Astrocyte of the hippocampus (primary cell): ENCODE results near the gene BRIP1.
A peak's percentile ranks its signal among the peaks of the same experiment; 100 is the strongest.

Experiments
- DNase-seq: peaks from one replicate; pipeline ENCODE4 v3.0.0; 2011; ENCODE audit warnings: low read depth, low spot score

BRIP1 gene

DNA sequence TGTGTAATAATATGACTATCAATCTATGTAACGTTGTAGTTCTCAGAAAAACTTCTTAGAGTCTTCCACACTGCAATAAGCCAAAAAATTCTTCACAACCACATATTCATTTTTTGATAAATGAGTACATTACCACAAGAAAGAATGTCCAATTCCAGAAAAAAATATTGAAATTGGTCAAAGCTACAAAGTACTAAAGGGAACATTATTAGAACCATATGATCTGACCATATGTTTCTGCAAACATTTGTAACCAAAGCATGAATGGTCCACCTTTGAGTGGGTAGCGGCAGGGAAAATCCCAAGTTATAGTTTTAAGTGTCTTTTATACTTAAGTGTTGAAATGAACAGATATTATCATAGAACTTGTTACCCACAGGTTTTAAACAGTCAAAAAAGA is 200.6 kb downstream of the BRIP1 start:
- DNase-seq: no peak

DNA sequence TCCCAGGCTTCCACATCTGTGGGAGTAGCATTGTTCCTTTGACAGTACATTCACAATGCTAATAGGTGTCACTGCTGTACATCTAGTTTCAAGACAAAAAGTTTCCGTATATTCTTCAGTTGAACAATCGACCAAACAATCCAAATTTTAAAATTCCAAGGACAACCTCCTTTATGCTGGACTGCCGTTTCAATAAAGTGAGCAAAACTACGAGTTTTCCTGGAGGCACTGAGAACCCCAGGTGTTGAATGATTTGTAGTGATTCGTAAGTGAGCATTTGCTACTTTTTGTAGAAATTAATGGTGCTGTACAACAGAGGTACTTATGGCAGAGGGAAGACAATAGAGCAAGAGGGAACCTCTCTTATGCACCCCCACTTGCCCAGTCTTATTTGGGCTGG is 201.1 kb downstream of the BRIP1 start:
- no peak for DNase-seq

DNA sequence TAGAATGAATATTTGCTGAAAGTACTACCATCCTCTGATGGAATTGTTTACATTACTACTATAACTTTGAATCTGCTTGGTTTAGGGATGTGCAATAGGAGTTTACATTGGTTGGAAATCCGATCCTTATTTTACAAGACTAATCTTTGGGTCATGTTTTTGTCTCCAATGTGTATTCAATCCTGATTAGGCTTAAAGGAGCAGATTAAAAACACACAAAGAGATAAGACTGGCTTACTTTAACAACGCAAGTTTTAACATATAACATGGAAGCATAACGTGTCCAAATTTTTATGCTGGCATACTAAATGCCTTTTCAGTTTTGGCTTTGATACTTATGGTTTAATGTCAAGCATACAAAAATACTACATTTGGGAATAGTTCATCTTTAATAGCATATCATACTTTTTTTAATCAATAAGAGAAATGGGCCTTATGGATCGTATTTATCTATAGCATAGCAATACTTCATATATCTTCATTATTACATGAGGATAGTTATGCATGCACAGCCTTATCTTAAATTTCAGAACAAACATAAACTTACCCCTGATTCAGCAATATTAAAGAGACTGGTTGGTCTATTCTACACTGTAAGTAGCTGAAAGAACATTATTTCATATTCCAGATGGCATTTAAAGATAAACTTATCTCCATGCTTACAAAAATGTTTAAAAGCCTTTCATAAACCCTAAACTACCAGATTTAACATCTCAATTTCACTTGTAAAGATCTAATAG is 202.4 kb downstream of the BRIP1 start:
- DNase-seq: no peak

DNA sequence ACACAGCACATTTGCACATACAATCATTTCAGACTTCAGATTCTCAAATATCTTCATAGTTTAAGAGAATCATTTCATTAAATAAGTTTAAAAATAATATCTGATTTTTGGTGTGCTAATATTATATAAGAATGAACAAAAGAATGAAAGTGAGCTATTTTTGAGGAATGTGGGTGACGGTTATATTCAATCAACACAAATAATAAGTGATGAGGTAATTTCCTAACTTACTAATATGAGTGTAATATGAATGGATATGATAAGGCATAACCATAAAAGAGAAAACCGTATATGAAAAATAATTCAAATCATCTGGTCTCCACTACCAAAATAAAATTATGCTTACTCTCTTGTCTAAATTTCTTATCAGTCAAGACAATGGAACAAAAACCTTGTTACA is 203.9 kb downstream of the BRIP1 start:
- no peak for DNase-seq

- no peak for DNase-seq
These were observed 205.1 kb downstream of the BRIP1 start for GRCh38 chr17:61658183-61658582.

GRCh38 chr17:61657338-61657737 is 206.0 kb downstream of the BRIP1 start:
- DNase-seq: no peak

GRCh38 chr17:61656721-61657217 is 206.6 kb downstream of the BRIP1 start:
- DNase-seq: no peak

DNA sequence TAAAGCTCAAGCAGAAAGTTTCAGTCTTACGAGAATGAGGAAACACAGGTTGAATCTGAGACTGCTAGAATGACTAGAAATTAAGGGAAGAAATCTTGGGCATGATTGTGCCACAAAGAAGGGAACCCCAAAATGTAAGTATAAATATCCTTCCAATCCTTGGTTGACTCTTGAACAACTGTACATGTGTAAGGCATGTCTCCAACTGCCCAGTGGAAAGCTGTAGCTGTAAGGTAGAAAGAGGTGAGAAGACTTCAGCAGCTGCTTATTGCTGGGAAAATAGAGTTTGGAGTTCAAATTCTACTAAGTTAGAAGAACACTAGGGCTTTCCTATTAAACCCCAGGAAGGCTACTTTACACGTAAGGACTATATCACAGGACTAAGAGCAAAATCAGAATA is 212.6 kb downstream of the BRIP1 start:
- no peak for DNase-seq

- DNase-seq: no peak
These were observed 214.7 kb downstream of the BRIP1 start for GRCh38 chr17:61648587-61648986.

DNA sequence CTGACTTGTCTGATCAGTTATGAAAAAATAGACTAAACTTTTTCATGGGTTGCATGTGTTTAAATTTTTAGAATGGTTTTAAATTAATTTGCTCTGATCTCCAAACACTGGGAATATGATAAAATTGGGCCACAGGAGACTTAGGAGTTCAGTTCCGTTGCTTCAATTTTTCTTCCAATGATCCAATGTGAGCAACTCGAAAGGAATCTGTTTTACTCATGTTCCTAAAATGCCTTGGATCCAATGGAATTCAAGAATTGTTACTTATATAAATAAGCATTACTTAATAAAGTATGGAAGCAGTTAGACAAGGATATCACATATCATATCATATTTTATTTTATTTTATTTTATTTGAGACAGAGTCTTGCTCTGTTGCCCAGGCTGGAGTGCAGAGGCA is 216.3 kb downstream of the BRIP1 start:
- peak; percentile 20 for DNase-seq

DNA sequence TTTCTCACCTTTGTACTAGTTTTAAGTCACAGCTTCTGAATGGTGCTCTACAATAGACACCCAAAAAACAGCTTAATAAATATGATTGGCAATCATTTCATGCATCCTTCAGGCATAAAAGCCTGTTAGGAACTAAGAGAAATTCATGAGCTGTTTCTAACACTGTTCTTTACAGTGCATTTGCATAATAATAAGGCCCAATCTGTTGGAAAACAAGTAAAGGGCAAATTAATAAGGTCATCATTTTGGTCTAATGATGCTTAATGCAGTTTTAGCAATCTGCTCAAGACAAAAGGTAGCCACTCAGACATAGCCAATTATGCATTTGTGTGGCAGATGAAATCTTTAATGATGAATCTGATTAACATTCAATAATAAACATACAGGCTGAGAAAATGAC is 216.8 kb downstream of the BRIP1 start:
- no peak for DNase-seq

DNA sequence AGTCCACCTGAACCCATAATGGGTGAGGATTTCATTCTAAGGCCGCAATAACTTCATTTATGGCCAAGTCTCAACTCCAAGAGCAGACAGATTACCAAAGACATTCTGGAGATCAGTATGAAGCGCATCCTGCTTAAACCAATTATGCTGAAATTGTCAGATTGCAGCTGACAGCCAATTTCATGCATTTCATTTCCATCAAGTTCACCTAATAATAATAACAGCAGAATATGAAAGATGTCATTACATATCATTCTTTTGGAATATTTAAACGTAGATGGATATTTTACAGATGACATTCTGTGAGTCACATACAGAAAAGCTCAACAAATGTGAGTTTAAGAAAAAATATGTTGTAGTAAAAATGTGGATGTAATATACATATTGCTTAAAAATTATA is 217.4 kb downstream of the BRIP1 start:
- DNase-seq: no peak

GRCh38 chr17:61644800-61645774 is 218.2 kb downstream of the BRIP1 start:
- no peak for DNase-seq

DNA sequence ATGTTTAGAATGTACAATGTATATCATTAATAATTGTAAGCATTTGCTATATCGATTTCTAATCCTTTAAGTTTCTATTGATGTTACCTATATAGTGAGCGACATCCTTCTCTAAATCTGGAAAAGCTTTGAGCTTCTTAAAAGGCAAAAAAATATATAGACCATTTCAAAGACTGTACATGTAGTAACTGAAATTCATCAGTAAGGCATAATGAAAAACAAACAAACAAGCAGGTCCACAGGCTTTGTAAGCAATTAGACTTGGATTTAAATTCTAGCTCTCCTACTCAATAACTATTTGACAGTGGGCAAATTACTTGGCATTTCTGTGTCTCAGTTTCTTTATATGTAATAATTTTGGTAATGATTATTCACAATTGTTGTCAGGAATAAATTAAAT is 220.6 kb downstream of the BRIP1 start:
- no peak for DNase-seq

DNA sequence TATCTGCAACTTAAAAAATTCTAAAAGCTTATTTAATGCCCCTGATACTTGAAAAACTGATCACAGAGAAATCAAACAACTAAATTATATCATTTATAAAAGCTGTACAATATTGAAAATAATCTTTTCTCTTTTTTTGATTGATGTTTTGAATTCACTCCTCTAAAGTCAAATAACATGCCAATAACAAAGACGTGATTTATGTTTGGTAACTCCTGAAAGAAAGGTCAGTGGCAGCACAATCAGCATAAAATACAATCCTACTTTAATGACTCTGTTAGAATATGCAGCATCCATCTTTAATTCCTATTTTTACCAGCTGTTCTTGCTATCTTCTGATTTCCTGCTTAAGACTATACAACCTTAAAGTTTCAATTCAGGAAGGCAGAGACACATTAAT is 221.6 kb downstream of the BRIP1 start:
- DNase-seq: no peak

- no peak for DNase-seq
These were observed 222.2 kb downstream of the BRIP1 start for GRCh38 chr17:61641084-61641483.

GRCh38 chr17:61639818-61640217 is 223.5 kb downstream of the BRIP1 start:
- DNase-seq: no peak

DNA sequence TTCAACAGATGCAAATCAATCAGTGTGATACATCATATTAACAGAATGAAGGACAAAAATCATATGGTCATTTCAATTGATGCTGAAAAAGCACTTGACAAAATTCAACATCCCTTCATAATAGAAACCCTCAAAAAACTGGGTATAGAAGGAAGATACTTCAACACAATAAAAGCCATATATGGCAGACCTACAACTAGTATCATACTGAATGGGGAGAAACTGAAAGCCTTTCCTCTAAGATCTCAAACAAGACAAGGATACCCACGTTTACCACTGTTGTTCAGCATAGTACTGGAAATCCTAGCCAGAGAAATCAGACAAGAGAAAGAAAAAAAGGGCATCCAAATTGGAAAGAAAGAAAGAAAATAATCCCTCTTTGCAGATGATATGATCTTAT is 225.2 kb downstream of the BRIP1 start:
- no peak for DNase-seq

DNA sequence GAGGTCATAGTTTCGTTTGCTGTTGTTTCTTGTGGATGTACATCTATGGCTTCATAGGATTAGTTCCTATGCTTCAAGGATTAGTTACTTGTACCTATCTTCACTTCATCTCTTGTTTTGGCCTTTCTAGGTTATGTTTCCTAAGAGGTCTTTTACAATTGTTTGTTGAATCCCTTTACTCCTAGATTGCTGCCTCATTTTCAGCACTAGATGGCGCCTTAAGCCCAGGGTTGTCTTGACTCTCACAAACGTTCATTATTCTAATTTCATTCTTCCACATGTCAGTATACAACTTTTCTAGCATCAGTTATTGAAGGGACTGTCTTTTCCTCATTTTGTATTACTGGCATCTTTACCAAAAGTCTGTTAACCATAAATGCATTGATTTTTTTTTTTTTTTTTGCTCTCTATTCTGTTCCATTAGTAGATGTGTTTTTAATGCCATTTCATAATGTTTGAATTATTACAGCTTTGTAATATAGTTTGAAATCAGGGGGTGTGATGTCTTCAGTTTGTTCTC is 227.4 kb downstream of the BRIP1 start:
- DNase-seq: peak; percentile 67

DNA sequence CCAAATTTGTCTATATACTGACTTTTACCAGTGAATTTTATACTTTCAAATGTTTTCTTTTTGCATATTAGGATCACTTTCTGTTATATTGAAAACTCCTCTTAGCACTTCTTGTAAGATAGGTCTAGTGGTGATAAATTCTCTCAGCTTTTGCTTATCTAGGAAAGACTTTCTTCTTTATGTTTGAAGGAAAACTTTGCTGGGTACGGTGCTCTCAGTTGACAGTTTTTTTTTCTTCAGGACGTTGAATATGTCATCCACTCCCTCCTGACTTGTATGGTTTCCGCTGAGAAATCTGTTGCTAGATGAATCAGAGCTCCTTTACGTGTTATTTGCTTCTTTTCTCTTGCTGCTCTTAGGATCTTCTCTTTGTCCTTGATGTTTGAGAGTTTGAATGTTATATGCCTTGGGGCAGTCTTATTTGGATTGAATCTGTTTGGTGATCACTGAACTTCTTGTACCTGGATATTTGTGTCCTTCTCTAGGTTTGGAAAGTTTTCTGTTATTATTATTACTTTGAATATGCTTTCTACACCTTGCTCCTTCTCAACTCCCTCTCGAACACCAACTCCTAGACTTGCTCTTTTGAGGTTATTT is 228.3 kb downstream of the BRIP1 start:
- DNase-seq: no peak

- no peak for DNase-seq
These were observed 229.3 kb downstream of the BRIP1 start for GRCh38 chr17:61634011-61634539.

DNA sequence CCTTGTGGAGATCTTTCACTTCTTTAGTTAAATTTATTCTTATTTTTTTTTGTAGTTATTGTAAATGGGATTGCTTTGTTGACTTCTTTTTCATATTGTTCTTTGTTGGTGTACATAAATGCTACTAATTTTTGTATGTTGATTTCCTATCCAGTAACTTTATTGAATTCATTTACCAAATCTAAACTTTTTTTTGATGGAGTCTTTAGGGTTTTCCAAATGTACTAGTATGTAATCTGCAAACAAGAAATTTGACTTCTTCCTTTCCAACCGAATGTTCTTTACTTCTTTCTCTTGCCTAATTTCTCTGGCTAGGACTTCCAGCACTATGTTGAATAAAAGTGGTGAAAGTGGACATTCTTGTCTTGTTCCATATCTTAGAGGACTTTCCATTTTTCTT is 230.5 kb downstream of the BRIP1 start:
- no peak for DNase-seq
